Stimulated activated naive CD8-positive, alpha-beta T cell treated with anti-CD3 and anti-CD28 coated beads, Interleukin-15, Interleukin-2, amounts not matched to agents 100 U/mL and 50 U/mL, for 24 hours (primary cell): Measurements from ENCODE around the gene NUP50.
A peak's percentile ranks its signal among the peaks of the same experiment; 100 is the strongest.

Experiments used
- ATAC-seq: fragments of 150-1000 bp; cut with Tn5 transposase; one replicate; pipeline ENCODE4 v1.10.0; 2021
- DNase-seq: peaks from one replicate; pipeline ENCODE4 v3.0.0; 2021

NUP50 gene

GRCh38 chr22:45230026-45230721 is 66.4 kb downstream of the NUP50 start:
- ATAC-seq (no peak), DNase-seq (no peak)

- DNase-seq: no peak
- no peak for ATAC-seq
These were observed 67.6 kb downstream of the NUP50 start for GRCh38 chr22:45231293-45231692.

- ATAC-seq (no peak), DNase-seq (no peak)
These were observed 69.7 kb downstream of the NUP50 start for GRCh38 chr22:45233386-45233785.

GRCh38 chr22:45233827-45234226 is 70.1 kb downstream of the NUP50 start:
- ATAC-seq: no peak
- DNase-seq: no peak

- peak; percentile 29 for ATAC-seq
- peak; percentile 36 for DNase-seq
These were observed 71.5 kb downstream of the NUP50 start for GRCh38 chr22:45235101-45235777.

- DNase-seq: no peak
- no peak for ATAC-seq
These were observed 72.2 kb downstream of the NUP50 start for GRCh38 chr22:45235851-45236342.

GRCh38 chr22:45237065-45237990 is 73.6 kb downstream of the NUP50 start:
- DNase-seq (no peak), ATAC-seq (no peak)
